ENCODE results near the gene SHROOM4.

DNA sequence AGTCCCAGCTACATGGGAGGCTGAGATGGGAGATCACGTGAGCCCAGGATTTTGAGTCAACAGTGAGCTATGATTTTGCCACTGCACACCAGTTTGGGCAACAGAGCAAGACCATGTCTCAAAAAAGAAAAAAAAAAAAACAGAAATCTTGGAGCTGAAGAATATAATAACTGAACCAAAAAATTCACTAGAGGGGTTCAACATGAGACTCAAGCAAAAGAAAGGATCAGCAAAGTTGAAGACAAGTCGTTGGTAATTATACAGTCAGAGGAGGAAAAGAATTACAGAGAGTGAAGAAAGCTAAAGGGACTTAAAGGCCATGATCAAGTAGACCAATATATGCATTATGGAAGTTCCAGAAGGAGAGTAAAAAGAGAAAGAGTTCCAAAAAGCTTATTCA lies 26.9 kb downstream of the SHROOM4 start:
- TF ChIP-seq, protein P1, sequence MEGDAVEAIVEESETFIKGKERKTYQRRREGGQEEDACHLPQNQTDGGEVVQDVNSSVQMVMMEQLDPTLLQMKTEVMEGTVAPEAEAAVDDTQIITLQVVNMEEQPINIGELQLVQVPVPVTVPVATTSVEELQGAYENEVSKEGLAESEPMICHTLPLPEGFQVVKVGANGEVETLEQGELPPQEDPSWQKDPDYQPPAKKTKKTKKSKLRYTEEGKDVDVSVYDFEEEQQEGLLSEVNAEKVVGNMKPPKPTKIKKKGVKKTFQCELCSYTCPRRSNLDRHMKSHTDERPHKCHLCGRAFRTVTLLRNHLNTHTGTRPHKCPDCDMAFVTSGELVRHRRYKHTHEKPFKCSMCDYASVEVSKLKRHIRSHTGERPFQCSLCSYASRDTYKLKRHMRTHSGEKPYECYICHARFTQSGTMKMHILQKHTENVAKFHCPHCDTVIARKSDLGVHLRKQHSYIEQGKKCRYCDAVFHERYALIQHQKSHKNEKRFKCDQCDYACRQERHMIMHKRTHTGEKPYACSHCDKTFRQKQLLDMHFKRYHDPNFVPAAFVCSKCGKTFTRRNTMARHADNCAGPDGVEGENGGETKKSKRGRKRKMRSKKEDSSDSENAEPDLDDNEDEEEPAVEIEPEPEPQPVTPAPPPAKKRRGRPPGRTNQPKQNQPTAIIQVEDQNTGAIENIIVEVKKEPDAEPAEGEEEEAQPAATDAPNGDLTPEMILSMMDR (IDR thresholded peaks at IDR 0.05): no peak
- TF ChIP-seq EP300 (IDR thresholded peaks at IDR 0.05) (no peak), POLR2A (IDR thresholded peaks at IDR 0.05) (no peak), POLR2AphosphoS5 (IDR thresholded peaks at IDR 0.05) (no peak)

Data from gastroesophageal sphincter (tissue), 3 donors.